HepG2 (cell line): ENCODE results near the gene DBN1. TPM values are rescaled to one million over a fixed set of nuclear protein-coding genes. Genes with fewer than 3 reads are reported as not detected.

Experiments used
- CBX1 ChIP-seq: IDR thresholded peaks from one replicate; pipeline ENCODE4 v1.6.1; 2016; ENCODE audit warnings: antibody characterized with exemption, low read depth
- GABPB1 ChIP-seq: IDR thresholded peaks from 2 replicates; pipeline ENCODE4 v1.6.1; 2016; ENCODE audit warnings: mild to moderate bottlenecking, missing genetic modification reagents, moderate library complexity, missing compliant biosample characterization
- NR2F2 ChIP-seq: IDR thresholded peaks from 2 replicates; pipeline ENCODE4 v1.6.1; 2012; ENCODE audit warnings: low read depth, inconsistent platforms, borderline replicate concordance
- PHF21A ChIP-seq: sonication (generic); formaldehyde crosslinking; IDR thresholded peaks from 2 replicates; pipeline ENCODE4 v1.5.0; 2020; ENCODE audit warnings: mild to moderate bottlenecking, missing genetic modification reagents
- RBM39 ChIP-seq: fragments of 200-400 bp; formaldehyde crosslinking; IDR thresholded peaks from one replicate; pipeline ENCODE4 v1.6.1; 2018; ENCODE audit warnings: antibody characterized with exemption, mild to moderate bottlenecking, low read depth, low read length; ENCODE audit not compliant: poor library complexity, severe bottlenecking
- SKIL ChIP-seq: sonication (generic); formaldehyde crosslinking; IDR thresholded peaks from 2 replicates; pipeline ENCODE4 v1.8.0; 2022; ENCODE audit warnings: missing genetic modification reagents, mild to moderate bottlenecking, moderate library complexity, borderline replicate concordance
- SOX5 ChIP-seq: IDR thresholded peaks from 2 replicates; pipeline ENCODE4 v1.6.1; 2016; ENCODE audit warnings: borderline replicate concordance
- SRSF9 ChIP-seq: fragments of 200-400 bp; formaldehyde crosslinking; IDR thresholded peaks from 2 replicates; pipeline ENCODE4 v1.6.1; 2018; ENCODE audit warnings: borderline replicate concordance, mild to moderate bottlenecking, low read depth, low read length; ENCODE audit not compliant: insufficient read depth, poor library complexity, severe bottlenecking
- TAF15 ChIP-seq: fragments of 200-400 bp; formaldehyde crosslinking; IDR thresholded peaks from one replicate; pipeline ENCODE4 v1.6.1; 2018; ENCODE audit warnings: mild to moderate bottlenecking, low read depth, low read length; ENCODE audit not compliant: poor library complexity, severe bottlenecking
- TBX2 ChIP-seq: sonication (generic); formaldehyde crosslinking; IDR thresholded peaks from 2 replicates; pipeline ENCODE4 v1.5.0; 2020; ENCODE audit warnings: missing genetic modification reagents, mild to moderate bottlenecking, borderline replicate concordance
- TOE1 ChIP-seq: sonication (generic); formaldehyde crosslinking; IDR thresholded peaks from 2 replicates; pipeline ENCODE4 v1.4.0; 2020; ENCODE audit warnings: mild to moderate bottlenecking, missing genetic modification reagents
- TOPORS ChIP-seq: sonication (generic); formaldehyde crosslinking; IDR thresholded peaks from 2 replicates; pipeline ENCODE4 v1.8.0; 2023; ENCODE audit warnings: mild to moderate bottlenecking, missing genetic modification reagents
- ZBTB34 ChIP-seq: sonication (generic); formaldehyde crosslinking; IDR thresholded peaks from 2 replicates; pipeline ENCODE4 v1.8.0; 2022; ENCODE audit warnings: mild to moderate bottlenecking, missing genetic modification reagents
- ZFP91 ChIP-seq: sonication (generic); formaldehyde crosslinking; IDR thresholded peaks from 2 replicates; pipeline ENCODE4 v1.9.0; 2022; ENCODE audit warnings: missing genetic modification reagents, mild to moderate bottlenecking, borderline replicate concordance
- ZNF235 ChIP-seq: sonication (generic); formaldehyde crosslinking; IDR thresholded peaks from 2 replicates; pipeline ENCODE4 v1.8.1; 2023; ENCODE audit warnings: mild to moderate bottlenecking, missing genetic modification reagents, borderline replicate concordance
- ZNF3 ChIP-seq: IDR thresholded peaks from 2 replicates; pipeline ENCODE4 v1.7.0; 2017; ENCODE audit warnings: inconsistent platforms
- ZNF382 ChIP-seq: sonication (generic); formaldehyde crosslinking; IDR thresholded peaks from 2 replicates; pipeline ENCODE4 v1.5.0; 2020; ENCODE audit warnings: missing genetic modification reagents, mild to moderate bottlenecking, borderline replicate concordance
- ZNF460 ChIP-seq: sonication (generic); formaldehyde crosslinking; IDR thresholded peaks from 2 replicates; pipeline ENCODE4 v1.5.1; 2020; ENCODE audit warnings: missing genetic modification reagents, mild to moderate bottlenecking, borderline replicate concordance
- ZNF615 ChIP-seq: sonication (generic); formaldehyde crosslinking; IDR thresholded peaks from 2 replicates; pipeline ENCODE4 v1.5.0; 2020; ENCODE audit warnings: mild to moderate bottlenecking, missing genetic modification reagents, borderline replicate concordance
- ZXDC ChIP-seq: sonication (generic); formaldehyde crosslinking; IDR thresholded peaks from 2 replicates; pipeline ENCODE4 v1.5.0; 2020; ENCODE audit warnings: mild to moderate bottlenecking, missing genetic modification reagents
- polyA plus RNA-seq, 8 experiments: library from polyadenylated mRNA; depleted of rRNA in 3 of 8; stranded (reverse) in 7 of 8; unstranded in 1 of 8; fragments of >200 nt; fragmentation: Illumina TruSeq in 4 of 8; extraction: Trizol in 4 of 8; gene quantifications; 2 replicates each; pipeline versions ENCODE4 v1.2.1 to v1.2.3, GENCODE V29; 2011 to 2016; ENCODE audit warnings: low read depth in 4 of 8, missing spikeins in 1 of 8, mixed read lengths in 1 of 8; ENCODE audit not compliant: insufficient read depth in 1 of 8
- total RNA-seq, 5 experiments: library from RNA; depleted of rRNA; stranded (reverse); fragments of >200 nt; fragmentation: Illumina TruSeq; extraction: Trizol; gene quantifications; 2 replicates each; pipeline ENCODE4 v1.2.3, GENCODE V29; 2016; ENCODE audit warnings: low read depth in 1 of 5

Gene DBN1
- total and polyA plus RNA-seq, 2 of the 13 experiments (the other 11 are each of a cell fraction or from before 2014, with no cell fraction given), result 27.0 to 37.3 TPM

GRCh38 chr5:177516601-177517568, 43.5 kb upstream of the DBN1 start, which contains the start of gene DDX41 (continued):
- TF ChIP-seq ZXDC (CRISPR knock-in tag) (no peak), ZNF3 (CRISPR knock-in tag) (0 out of 2 replicates have a peak, but pooled peaks have one; percentile 31), PHF21A (CRISPR knock-in tag) (peak; percentile 89), ZNF460 (CRISPR knock-in tag) (no peak), ZNF382 (no peak), TOE1 (CRISPR knock-in tag) (peak; percentile 87), RBM39 (peak; percentile 36), CBX1 (peak; percentile 89), ZBTB34 (CRISPR knock-in tag) (no peak; the same call in 1 of the 2 replicates), GABPB1 (CRISPR knock-in tag) (peak; percentile 92), ZNF615 (peak; percentile 84; the same call in 1 of the 2 replicates), TAF15 (peak; percentile 60), SRSF9 (no peak), SOX5 (CRISPR knock-in tag) (peak; percentile 55; the same call in 1 of the 2 replicates), TBX2 (peak; percentile 92), NR2F2 (peak; percentile 26; the same call in 1 of the 2 replicates), ZFP91 (peak; percentile 97), TOPORS (CRISPR knock-in tag) (peak; percentile 76; the same call in 1 of the 2 replicates), ZNF235 (peak; percentile 93), SKIL (peak; percentile 73; the same call in 1 of the 2 replicates)
